Measurements from ENCODE around the gene SCAMP5. TPM values are rescaled to one million over a fixed set of nuclear protein-coding genes. Genes with fewer than 3 reads are reported as not detected.

Gene SCAMP5
- total RNA-seq, 1 experiment from 2014 or later: 70.1 TPM

DNA sequence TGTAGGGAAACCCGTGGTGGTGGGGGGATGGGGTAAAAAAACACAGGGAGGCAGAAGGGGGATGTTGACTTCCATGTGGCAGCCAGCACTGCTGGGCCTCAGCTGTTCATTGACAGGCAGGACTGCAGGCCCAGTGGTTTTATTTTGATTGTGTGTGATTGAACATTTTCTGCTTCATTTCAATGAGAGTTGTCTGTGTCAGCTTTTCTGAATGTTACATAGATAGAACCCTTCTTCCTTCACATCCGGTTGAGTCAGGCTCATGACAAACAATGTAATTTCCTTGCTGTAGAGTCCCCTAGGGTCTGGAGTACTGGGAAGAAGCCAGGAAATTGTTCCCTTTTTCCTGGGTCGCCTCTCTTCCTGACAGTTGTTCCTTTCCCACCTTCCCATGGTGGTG is 30.6 kb upstream of the SCAMP5 start:
- ChIA-PET POLR2A (interaction anchor here (0.5 kb wide), 1 partner anchor 86 kb away, joined by 3 read pairs; no protein-coding TSS in a partner anchor), CTCF (interaction anchor here (0.8 to 1.3 kb wide), 3 partner anchors 14 to 59 kb away, joined by 3 to 8 read pairs (median 3); partner anchors contain the start of genes PPCDC and SCAMP5)
- no peak for ATAC-seq
- Mint-ChIP-seq H3K36me3 (no peaks in the 10 kb centered on the region), H3K27me3 (ENCODE audit: low read depth) (peaks cover 21% of the 10 kb centered on the region), H3K4me1 (peaks cover 20% of the 10 kb centered on the region), H3K4me3 (no peak overlapping the region), H3K9me3 (no peaks in the 10 kb centered on the region), H3K27ac (no peak overlapping the region; the same call in 1 of the 2 replicates)
- no peak for DNase-seq (ENCODE audit: low spot score)
- TF ChIP-seq, protein P1, sequence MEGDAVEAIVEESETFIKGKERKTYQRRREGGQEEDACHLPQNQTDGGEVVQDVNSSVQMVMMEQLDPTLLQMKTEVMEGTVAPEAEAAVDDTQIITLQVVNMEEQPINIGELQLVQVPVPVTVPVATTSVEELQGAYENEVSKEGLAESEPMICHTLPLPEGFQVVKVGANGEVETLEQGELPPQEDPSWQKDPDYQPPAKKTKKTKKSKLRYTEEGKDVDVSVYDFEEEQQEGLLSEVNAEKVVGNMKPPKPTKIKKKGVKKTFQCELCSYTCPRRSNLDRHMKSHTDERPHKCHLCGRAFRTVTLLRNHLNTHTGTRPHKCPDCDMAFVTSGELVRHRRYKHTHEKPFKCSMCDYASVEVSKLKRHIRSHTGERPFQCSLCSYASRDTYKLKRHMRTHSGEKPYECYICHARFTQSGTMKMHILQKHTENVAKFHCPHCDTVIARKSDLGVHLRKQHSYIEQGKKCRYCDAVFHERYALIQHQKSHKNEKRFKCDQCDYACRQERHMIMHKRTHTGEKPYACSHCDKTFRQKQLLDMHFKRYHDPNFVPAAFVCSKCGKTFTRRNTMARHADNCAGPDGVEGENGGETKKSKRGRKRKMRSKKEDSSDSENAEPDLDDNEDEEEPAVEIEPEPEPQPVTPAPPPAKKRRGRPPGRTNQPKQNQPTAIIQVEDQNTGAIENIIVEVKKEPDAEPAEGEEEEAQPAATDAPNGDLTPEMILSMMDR (IDR thresholded peaks at IDR 0.05): no peak
- TF ChIP-seq, protein P2, sequence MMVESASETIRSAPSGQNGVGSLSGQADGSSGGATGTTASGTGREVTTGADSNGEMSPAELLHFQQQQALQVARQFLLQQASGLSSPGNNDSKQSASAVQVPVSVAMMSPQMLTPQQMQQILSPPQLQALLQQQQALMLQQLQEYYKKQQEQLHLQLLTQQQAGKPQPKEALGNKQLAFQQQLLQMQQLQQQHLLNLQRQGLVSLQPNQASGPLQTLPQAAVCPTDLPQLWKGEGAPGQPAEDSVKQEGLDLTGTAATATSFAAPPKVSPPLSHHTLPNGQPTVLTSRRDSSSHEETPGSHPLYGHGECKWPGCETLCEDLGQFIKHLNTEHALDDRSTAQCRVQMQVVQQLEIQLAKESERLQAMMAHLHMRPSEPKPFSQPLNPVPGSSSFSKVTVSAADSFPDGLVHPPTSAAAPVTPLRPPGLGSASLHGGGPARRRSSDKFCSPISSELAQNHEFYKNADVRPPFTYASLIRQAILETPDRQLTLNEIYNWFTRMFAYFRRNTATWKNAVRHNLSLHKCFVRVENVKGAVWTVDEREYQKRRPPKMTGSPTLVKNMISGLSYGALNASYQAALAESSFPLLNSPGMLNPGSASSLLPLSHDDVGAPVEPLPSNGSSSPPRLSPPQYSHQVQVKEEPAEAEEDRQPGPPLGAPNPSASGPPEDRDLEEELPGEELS (CRISPR knock-in tag; IDR thresholded peaks at IDR 0.05): no peak
- TF ChIP-seq, protein P3, sequence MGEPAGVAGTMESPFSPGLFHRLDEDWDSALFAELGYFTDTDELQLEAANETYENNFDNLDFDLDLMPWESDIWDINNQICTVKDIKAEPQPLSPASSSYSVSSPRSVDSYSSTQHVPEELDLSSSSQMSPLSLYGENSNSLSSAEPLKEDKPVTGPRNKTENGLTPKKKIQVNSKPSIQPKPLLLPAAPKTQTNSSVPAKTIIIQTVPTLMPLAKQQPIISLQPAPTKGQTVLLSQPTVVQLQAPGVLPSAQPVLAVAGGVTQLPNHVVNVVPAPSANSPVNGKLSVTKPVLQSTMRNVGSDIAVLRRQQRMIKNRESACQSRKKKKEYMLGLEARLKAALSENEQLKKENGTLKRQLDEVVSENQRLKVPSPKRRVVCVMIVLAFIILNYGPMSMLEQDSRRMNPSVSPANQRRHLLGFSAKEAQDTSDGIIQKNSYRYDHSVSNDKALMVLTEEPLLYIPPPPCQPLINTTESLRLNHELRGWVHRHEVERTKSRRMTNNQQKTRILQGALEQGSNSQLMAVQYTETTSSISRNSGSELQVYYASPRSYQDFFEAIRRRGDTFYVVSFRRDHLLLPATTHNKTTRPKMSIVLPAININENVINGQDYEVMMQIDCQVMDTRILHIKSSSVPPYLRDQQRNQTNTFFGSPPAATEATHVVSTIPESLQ (CRISPR knock-in tag; IDR thresholded peaks at IDR 0.05): no peak
- no peak for TF ChIP-seq FOXP1 (CRISPR knock-in tag; IDR thresholded peaks at IDR 0.05; ENCODE audit: borderline replicate concordance)
- TF ChIP-seq, protein P4, sequence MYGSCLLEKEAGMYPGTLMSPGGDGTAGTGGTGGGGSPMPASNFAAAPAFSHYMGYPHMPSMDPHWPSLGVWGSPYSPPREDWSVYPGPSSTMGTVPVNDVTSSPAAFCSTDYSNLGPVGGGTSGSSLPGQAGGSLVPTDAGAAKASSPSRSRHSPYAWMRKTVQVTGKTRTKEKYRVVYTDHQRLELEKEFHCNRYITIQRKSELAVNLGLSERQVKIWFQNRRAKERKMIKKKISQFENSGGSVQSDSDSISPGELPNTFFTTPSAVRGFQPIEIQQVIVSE (CRISPR knock-in tag; IDR thresholded peaks at IDR 0.05; ENCODE audit: borderline replicate concordance): no peak
- TF ChIP-seq, protein P5, sequence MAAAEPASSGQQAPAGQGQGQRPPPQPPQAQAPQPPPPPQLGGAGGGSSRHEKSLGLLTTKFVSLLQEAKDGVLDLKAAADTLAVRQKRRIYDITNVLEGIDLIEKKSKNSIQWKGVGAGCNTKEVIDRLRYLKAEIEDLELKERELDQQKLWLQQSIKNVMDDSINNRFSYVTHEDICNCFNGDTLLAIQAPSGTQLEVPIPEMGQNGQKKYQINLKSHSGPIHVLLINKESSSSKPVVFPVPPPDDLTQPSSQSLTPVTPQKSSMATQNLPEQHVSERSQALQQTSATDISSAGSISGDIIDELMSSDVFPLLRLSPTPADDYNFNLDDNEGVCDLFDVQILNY (CRISPR knock-in tag; IDR thresholded peaks at IDR 0.05): no peak
- no peak for TF ChIP-seq NR1H2 (CRISPR knock-in tag; IDR thresholded peaks at IDR 0.05)
- no peak for TF ChIP-seq KAT7 (CRISPR knock-in tag; IDR thresholded peaks at IDR 0.05; ENCODE audit: borderline replicate concordance)
- no peak for TF ChIP-seq RELA (CRISPR knock-in tag; IDR thresholded peaks at IDR 0.05; ENCODE audit: borderline replicate concordance)
- no peak for TF ChIP-seq ATF1 (CRISPR knock-in tag; IDR thresholded peaks at IDR 0.05)
- TF ChIP-seq CREM (CRISPR knock-in tag; IDR thresholded peaks at IDR 0.05): no peak
- TF ChIP-seq ZNF396 (CRISPR knock-in tag; IDR thresholded peaks at IDR 0.05; ENCODE audit: borderline replicate concordance): no peak
- TF ChIP-seq, protein P6, sequence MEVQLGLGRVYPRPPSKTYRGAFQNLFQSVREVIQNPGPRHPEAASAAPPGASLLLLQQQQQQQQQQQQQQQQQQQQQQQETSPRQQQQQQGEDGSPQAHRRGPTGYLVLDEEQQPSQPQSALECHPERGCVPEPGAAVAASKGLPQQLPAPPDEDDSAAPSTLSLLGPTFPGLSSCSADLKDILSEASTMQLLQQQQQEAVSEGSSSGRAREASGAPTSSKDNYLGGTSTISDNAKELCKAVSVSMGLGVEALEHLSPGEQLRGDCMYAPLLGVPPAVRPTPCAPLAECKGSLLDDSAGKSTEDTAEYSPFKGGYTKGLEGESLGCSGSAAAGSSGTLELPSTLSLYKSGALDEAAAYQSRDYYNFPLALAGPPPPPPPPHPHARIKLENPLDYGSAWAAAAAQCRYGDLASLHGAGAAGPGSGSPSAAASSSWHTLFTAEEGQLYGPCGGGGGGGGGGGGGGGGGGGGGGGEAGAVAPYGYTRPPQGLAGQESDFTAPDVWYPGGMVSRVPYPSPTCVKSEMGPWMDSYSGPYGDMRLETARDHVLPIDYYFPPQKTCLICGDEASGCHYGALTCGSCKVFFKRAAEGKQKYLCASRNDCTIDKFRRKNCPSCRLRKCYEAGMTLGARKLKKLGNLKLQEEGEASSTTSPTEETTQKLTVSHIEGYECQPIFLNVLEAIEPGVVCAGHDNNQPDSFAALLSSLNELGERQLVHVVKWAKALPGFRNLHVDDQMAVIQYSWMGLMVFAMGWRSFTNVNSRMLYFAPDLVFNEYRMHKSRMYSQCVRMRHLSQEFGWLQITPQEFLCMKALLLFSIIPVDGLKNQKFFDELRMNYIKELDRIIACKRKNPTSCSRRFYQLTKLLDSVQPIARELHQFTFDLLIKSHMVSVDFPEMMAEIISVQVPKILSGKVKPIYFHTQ (CRISPR knock-in tag; IDR thresholded peaks at IDR 0.05): no peak
- TF ChIP-seq, protein P7, sequence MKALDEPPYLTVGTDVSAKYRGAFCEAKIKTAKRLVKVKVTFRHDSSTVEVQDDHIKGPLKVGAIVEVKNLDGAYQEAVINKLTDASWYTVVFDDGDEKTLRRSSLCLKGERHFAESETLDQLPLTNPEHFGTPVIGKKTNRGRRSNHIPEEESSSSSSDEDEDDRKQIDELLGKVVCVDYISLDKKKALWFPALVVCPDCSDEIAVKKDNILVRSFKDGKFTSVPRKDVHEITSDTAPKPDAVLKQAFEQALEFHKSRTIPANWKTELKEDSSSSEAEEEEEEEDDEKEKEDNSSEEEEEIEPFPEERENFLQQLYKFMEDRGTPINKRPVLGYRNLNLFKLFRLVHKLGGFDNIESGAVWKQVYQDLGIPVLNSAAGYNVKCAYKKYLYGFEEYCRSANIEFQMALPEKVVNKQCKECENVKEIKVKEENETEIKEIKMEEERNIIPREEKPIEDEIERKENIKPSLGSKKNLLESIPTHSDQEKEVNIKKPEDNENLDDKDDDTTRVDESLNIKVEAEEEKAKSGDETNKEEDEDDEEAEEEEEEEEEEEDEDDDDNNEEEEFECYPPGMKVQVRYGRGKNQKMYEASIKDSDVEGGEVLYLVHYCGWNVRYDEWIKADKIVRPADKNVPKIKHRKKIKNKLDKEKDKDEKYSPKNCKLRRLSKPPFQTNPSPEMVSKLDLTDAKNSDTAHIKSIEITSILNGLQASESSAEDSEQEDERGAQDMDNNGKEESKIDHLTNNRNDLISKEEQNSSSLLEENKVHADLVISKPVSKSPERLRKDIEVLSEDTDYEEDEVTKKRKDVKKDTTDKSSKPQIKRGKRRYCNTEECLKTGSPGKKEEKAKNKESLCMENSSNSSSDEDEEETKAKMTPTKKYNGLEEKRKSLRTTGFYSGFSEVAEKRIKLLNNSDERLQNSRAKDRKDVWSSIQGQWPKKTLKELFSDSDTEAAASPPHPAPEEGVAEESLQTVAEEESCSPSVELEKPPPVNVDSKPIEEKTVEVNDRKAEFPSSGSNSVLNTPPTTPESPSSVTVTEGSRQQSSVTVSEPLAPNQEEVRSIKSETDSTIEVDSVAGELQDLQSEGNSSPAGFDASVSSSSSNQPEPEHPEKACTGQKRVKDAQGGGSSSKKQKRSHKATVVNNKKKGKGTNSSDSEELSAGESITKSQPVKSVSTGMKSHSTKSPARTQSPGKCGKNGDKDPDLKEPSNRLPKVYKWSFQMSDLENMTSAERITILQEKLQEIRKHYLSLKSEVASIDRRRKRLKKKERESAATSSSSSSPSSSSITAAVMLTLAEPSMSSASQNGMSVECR (CRISPR knock-in tag; IDR thresholded peaks at IDR 0.05; ENCODE audit: borderline replicate concordance): no peak
- TF ChIP-seq JUN (CRISPR knock-in tag; IDR thresholded peaks at IDR 0.05): no peak
- TF ChIP-seq, protein P8, sequence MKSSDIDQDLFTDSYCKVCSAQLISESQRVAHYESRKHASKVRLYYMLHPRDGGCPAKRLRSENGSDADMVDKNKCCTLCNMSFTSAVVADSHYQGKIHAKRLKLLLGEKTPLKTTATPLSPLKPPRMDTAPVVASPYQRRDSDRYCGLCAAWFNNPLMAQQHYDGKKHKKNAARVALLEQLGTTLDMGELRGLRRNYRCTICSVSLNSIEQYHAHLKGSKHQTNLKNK (CRISPR knock-in tag; IDR thresholded peaks at IDR 0.05): no peak
- no peak for TF ChIP-seq HMGA2 (CRISPR knock-in tag; IDR thresholded peaks at IDR 0.05)
- TF ChIP-seq, protein P9, sequence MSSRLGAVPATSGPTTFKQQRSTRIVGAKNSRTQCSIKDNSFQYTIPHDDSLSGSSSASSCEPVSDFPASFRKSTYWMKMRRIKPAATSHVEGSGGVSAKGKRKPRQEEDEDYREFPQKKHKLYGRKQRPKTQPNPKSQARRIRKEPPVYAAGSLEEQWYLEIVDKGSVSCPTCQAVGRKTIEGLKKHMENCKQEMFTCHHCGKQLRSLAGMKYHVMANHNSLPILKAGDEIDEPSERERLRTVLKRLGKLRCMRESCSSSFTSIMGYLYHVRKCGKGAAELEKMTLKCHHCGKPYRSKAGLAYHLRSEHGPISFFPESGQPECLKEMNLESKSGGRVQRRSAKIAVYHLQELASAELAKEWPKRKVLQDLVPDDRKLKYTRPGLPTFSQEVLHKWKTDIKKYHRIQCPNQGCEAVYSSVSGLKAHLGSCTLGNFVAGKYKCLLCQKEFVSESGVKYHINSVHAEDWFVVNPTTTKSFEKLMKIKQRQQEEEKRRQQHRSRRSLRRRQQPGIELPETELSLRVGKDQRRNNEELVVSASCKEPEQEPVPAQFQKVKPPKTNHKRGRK (CRISPR knock-in tag; IDR thresholded peaks at IDR 0.05; ENCODE audit: borderline replicate concordance): no peak

All from WTC11 (cell line).